GM12873 (cell line): ENCODE data around the gene DRD3.

Experiments used
- TF ChIP-seq, protein P1 (sequence below): IDR thresholded peaks from 2 replicates; pipeline ENCODE4 v1.5.1; 2012; ENCODE audit warnings: low read depth, mild to moderate bottlenecking, moderate library complexity, low read length, control low read depth; ENCODE audit not compliant: insufficient read depth; ENCODE audit errors: missing control alignments

Gene DRD3

DNA sequence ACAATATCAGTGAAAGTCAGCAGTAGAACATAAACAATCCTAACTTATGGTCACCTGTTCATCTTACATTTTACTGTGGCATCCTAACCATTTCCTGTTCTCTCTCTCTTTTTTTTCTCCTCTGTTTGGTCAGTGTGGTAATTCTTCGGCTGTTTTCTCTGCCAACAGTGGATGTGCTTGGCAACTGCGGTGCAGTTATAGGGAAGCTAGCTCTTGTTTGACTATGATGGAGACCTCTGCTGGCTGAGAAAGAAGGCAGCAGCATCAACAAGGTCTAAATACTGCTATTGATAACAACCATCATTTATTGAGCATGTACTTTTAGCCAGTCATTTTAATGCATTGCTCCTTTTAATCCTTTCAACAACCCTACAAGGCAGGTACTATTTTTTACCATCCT lies 723 bp upstream of the DRD3 start:
- TF ChIP-seq, protein P1, sequence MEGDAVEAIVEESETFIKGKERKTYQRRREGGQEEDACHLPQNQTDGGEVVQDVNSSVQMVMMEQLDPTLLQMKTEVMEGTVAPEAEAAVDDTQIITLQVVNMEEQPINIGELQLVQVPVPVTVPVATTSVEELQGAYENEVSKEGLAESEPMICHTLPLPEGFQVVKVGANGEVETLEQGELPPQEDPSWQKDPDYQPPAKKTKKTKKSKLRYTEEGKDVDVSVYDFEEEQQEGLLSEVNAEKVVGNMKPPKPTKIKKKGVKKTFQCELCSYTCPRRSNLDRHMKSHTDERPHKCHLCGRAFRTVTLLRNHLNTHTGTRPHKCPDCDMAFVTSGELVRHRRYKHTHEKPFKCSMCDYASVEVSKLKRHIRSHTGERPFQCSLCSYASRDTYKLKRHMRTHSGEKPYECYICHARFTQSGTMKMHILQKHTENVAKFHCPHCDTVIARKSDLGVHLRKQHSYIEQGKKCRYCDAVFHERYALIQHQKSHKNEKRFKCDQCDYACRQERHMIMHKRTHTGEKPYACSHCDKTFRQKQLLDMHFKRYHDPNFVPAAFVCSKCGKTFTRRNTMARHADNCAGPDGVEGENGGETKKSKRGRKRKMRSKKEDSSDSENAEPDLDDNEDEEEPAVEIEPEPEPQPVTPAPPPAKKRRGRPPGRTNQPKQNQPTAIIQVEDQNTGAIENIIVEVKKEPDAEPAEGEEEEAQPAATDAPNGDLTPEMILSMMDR, result peak; percentile 46

DNA sequence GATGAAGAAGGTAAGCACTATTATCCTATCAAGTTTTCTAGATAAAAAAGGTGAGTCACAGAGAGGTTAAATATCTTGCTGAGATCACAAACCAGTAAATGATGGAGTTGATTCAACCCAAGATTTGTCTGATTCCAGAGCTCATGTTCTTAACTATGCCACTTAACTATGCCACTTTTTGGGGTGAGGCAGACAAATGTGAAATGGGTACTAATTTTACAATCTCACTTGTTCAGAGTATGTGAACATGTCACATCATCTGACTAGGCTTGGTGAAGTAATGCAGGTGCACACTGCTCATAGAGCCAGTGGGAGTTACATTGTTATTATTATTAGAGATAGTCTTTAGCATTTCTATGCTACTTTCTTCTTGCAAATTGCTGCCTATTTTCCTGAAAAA lies 2.0 kb downstream of the DRD3 start:
- TF ChIP-seq, protein P1, result no peak

DNA sequence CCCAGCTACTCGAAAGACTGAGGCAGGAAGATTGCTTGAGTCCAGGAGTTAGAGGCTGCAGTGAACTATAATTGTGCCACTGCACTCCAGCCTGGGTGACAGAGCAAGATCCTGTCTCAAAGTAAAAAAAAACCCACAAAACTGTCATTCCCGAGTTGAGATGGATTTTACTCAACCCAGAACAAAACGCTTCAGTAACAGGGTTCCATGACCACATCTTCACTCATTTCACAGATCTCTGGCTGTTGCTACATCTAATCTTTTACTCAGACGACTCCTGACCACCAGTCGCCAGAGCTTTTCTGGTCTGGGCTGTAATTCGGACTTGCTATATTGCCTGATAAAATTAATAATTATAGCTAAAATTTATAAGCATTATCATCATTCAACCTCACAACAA lies 2.4 kb downstream of the DRD3 start:
- TF ChIP-seq, protein P1, result no peak

DNA sequence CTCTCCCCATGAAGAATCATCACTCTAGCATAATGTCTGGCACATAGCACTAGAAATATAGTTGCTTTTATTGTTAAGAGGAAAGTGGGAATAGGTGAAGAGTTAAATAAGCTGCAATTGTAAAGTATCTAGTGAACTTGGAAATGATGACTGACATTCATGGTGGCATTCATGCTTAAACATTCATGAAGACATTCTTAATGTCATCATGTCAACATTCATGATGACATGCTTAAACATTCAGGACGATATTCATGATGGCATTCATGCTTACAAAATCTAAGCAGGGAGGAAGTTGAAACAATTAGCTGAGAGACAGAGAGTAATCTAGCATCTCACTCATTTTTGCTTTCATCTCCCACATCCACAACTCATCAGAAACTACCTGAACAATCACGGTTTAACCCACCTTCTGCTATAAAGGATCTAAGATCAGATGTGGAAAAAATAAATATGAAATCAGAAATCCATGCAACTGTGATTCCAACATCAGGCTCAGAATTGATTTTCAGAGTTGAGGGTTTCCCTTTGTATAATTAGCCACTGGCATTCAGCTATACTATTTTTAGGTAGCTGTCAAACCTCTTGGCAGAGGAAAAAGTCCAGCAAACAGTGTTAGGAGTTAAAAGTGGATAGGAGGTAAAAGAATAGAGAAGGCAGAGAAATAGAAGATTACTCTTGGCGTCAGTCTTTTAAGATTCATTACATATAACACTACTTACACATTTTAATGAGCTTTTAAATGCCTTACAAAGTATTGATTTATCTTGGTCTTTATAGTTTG lies 3.5 kb downstream of the DRD3 start:
- TF ChIP-seq, protein P1, result no peak

DNA sequence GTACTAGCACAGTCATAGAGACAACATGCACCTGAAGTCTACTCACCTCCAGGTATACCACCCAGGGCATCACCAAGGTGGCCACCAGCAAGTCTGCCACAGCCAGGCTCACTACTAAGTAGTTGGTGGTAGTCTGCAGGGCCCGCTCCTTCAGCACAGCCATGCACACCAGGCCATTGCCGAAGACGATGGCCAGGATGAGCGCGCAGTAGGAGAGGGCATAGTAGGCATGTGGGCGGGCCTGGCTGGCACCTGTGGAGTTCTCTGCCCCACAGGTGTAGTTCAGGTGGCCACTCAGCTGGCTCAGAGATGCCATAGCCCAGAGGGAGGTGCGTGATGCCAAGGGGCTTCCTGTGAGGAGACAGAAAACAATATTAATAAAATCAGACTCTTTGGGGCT lies 7.2 kb downstream of the DRD3 start:
- TF ChIP-seq, protein P1, result no peak

DNA sequence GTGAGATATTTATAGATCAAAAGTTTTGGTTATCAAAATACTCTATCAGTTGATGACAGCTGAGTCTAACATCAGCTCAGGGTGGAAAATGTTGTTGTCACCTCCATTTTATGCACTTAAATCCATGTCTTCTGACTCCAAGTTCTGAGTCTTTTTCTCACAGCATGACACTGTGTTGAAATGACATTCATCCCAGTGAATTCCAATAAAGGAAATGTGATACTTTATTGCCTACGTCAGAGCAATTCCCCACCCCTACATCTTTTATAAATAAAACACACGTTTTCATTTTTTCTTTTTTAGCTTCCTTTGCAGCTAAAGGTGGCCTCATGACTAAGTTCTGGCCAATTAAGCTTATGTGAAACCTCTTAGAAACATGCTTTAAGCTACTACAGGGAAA lies 10.7 kb downstream of the DRD3 start:
- TF ChIP-seq, protein P1, result no peak

DNA sequence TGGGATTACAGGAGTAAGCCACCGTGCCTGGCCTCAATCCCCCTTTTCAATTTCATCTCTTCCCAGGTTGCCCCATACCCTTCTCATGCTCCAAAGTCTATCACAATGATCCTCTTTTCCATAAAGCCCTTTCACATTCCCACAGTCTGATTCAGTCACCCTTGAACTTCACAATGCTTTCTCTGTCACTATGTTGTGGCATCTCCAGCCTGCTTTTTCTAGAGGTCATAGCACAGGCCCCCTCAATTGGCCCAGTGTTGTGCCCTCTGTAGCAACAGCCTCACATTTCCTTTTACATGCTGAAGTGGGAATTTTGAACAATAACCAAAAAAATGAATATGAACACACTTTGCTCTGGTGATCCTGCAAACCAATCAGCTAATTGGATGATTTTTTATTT lies 21.5 kb downstream of the DRD3 start:
- TF ChIP-seq, protein P1, result no peak
